HG02798 (cell line): ENCODE results near the gene TBXT.
"Not testable (repeated sequence)": the region's sequence is repeated elsewhere in the genome, so short reads cannot be mapped to it uniquely, and the experiment has no call there.

Experiments used
- ATAC-seq: cut with Tn5 transposase; IDR thresholded peaks from one replicate; pipeline ENCODE4 v1.9.1; 2021; ENCODE audit warnings: mild to moderate bottlenecking; ENCODE audit not compliant: unreplicated experiment, poor library complexity

TBXT gene

GRCh38 chr6:166173281-166173951 is 5.8 kb upstream of the TBXT start:
- no peak for ATAC-seq

- no peak for ATAC-seq
Measured at GRCh38 chr6:166172546-166172945, 4.9 kb upstream of the TBXT start.

- ATAC-seq, result no peak
Measured at GRCh38 chr6:166169549-166170421, 2.1 kb upstream of the TBXT start.

GRCh38 chr6:166168616-166169548 is 1.2 kb upstream of the TBXT start:
- ATAC-seq, result no peak

GRCh38 chr6:166167258-166167731 is 356 bp downstream of the TBXT start:
- ATAC-seq, result no peak

- no peak for ATAC-seq
Measured at GRCh38 chr6:166166314-166167257, 1.1 kb downstream of the TBXT start.

GRCh38 chr6:166165558-166166313 is 1.9 kb downstream of the TBXT start:
- no peak for ATAC-seq

- ATAC-seq, result peak; percentile 80
Measured at GRCh38 chr6:166162599-166163342, 4.9 kb downstream of the TBXT start.

GRCh38 chr6:166157930-166158617 is 9.6 kb downstream of the TBXT start:
- ATAC-seq, result no peak

GRCh38 chr6:166156942-166157341 is 10.7 kb downstream of the TBXT start:
- no peak for ATAC-seq

GRCh38 chr6:166153966-166154365 is 13.7 kb downstream of the TBXT start:
- no peak for ATAC-seq

- ATAC-seq, result no peak
Measured at GRCh38 chr6:166152660-166153059, 15.0 kb downstream of the TBXT start.

- ATAC-seq, result no peak
Measured at GRCh38 chr6:166151798-166152197, 15.9 kb downstream of the TBXT start.

GRCh38 chr6:166145751-166146150 is 21.9 kb downstream of the TBXT start:
- no peak for ATAC-seq

GRCh38 chr6:166143011-166143410 is 24.6 kb downstream of the TBXT start:
- no peak for ATAC-seq

GRCh38 chr6:166127624-166128472 is 39.8 kb downstream of the TBXT start:
- ATAC-seq, result no peak

GRCh38 chr6:166123115-166123514 is 44.5 kb downstream of the TBXT start:
- ATAC-seq, result not testable (repeated sequence)
